Amygdala (tissue), 56 donors: ENCODE data around the gene ENSA.
"Not testable (repeated sequence)": the region's sequence is repeated elsewhere in the genome, so short reads cannot be mapped to it uniquely, and the experiment has no call there.

Experiments
- DNase-seq, 56 donors: peaks; one replicate each; lab custom pipeline; 2025; lab: John Stamatoyannopoulos, UW

The ENSA gene

DNA sequence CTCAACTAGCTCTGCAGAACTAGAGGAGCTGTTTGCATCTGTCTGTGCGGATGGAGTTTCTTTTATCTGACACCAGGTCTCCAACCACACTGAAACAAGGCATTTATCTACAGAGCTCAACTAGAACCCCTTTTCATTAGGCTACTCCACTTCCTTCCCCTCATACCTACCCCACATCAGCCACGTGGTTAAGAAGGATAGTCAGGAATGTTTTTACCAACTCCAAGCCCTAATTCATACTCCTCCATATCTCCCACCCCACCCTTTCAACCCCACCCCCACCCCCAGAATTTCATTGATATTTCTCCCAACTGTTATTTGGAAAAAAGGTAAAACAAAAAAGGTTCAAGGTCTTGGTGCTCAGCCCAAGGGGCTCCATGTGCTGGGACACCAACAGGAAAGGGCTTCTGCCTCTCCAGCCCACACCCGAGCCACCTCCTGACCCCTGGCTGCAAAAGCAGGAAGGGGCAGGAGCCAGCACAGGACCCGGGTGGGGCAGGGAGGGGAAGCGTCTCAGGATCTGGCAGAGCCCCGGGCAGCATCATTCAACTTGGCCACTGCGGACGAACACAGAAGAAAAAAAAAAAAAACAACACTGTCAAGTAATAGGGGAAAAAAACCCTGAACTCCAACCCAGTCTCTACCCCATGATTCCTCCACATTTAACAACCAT lies 7.0 kb downstream of the ENSA start:
- no peak for DNase-seq

DNA sequence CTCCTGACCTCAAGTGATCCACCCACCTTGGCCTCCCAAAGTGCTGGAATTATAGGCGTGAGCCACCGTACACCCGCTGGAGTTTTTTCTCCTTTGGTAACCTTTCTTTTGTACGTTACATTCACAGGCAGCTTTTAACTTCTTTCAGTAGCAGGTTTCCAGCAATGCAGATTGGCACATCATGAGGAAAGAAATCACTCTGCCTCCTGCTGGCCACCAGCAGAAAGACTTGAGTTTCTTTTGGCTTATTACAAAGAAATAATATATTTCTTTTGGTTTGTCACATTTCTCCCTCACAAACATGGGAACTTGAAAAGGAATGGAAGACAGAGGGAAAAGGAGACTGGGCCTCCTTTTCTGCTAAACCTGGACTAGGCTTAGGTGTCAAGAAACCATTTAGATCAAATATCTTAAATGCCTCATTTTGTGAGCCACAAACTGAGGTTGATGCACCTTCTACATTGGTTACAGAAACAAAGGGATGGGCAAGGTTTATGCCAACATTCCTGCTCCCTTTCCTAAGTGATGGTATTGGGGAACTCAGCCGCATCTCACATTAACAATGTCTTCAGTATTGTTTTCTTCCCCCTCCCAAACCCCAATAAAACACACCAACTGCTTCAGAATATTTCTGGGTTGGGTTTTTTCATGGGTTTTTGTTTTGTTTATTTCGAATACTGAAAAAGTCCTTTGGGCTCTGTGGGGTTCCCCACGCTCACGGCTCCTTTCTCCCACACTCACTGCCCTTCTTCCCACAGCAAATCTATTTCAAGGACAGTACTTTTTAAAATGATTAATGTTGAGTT lies 7.7 kb downstream of the ENSA start:
- peak in 12 of 56 donors; percentile 1 to 45 (median 11) for DNase-seq

DNA sequence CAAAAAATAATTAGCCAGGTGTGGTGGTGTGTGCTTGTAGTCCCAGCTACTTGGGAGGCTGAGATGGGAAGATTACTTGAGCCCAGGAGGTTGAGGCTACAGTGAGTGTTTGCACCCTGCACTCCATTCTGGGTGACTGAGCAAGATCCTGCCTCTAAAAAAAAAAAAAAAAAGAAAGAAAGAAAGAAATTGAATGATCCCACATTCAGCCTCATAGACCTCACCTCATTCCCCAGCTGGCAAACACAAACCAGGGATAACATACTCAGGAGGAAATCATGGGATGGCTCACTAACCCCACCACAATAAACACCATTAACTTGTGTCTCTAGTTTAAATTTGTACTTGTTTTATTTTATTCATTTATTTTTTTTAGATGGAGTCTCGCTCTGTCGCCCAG lies 8.5 kb downstream of the ENSA start:
- no peak for DNase-seq

DNA sequence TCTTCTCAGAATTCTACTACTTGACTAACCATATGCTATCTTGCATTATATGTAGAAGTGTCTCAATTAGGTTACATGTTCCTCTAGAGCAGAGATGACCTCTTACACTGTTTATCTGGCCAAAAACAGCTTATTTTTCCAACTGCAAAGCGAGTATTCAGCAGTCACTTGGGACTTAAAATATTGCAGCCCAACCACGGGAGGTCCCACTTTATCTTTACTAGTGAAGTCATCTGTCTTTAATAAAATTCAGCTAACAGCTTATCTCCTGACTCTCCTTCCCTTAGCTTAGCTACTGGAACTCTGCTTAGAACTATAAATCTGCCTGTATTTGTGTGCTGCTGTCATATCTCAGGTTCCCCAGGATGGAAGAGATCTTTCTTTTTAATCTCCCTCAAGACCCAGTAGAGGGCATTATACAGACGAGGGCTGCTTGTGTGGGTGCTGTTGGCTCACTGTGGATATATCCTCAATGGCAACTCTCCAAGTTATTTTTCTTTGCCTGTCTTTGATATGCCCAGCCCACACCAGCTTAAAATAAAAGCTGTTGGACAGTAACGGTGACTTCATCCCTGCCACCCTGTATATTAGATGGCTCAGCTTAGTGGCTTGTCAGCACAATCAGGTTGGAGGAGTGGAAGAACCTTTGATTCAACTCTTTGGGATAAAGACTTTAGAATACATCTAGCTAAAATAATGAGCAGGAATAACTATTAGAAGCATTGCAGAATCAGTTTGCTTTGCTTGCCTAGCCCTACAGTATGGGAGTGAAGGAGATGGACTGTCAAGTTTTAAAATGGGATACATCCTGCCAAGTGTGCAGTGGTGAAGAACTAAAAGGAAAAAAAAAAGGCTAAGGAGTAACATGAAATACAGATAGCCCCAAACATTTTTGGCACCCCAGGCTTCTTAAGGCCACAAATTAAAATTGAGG lies 9.6 kb downstream of the ENSA start:
- peak in 12 of 56 donors; percentile 9 to 45 (median 15) for DNase-seq

DNA sequence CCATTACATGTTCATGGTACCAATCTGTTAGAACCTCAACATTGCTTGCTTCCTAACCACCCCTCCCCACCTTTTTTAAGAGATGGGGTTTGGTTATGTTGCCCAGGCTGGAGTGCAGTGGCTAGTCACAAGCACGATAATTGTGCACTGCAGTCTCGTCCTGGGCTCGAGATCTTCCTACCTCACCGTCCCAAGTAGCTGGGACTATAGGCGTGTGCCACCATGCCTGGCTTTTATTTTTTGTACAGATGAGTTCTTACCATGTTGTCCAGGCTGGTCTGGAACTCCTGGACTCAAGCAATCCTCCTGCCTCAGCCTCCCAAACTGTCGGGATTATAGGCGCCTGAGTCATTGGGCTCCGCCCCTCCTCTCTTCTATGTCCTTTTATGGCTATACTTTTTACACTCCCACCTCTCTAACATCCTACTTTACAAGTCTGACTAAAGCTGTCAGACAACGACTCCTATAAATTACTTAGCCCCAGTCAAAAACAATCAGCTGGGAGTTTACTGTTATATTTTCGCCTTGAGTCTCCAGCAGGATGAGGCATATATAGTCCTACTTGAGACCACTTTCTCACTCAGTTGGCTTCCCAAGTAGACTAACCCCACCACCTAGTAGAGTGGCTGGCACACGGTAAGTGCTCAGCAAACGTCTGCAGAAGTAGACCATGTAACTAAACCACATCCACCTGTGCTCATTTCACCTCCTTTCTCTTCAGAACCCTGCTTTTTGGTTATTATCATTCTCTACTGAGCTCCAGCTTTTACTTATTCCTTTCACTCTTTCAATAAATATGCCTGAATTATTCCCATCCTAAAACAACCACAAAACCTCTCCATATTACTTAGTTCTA lies 13.8 kb downstream of the ENSA start:
- no peak for DNase-seq

DNA sequence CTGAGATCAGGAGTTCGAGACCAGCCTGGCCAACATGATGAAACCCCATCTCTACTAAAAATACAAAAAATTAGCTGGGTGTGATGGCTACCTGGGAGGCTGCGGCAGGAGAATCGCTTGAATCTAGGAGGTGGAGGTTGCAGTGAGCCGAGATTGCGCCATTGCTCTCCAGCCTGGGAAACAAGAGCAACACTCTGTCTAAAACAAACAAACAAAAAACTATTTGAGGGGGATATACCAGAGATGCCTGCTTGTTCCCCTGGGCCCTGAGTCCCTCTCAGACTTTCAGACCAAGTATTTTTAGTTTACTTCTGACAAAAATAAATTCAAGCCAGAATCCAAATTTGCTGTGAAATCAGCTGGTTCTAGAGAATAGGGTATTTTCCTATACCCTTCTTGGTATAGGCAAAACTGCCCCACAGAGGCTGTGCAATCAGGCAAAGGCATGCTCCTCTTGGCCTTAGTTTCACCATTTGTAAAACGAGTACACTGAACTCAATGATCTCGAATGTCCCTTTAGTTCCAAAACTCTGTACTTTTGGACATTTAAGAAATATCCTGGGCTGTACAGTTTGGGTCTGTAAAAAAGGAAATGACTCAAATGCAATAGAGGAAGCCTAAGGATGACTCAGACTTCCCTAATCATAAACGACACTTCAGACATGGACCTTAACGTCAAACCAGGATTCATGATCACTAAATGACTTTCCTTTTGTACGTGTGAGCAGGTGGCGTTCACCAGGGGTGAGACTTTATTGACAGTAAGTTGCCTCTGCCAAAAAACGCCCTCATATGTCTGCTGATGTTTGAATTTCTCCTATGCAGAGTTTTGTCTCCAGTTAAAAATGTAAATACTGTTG lies 16.1 kb downstream of the ENSA start:
- peak in 2 of 56 donors; percentile 4 to 6 for DNase-seq

DNA sequence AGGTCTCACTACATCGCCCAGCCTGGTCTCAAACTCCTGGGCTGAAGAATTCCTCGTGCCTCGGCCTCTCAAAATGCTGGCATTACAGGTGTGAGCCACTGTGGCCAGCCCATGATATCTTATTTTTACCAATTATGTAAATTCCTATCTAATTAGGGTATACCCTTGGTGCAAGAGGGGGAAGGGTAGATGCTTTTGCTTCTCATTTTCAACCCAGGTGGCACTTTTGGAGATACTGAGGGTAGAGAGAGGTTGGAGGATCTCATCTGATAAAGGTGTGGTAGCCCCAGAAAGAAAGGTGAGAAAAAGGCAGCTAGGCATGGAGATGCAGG lies 17.4 kb downstream of the ENSA start:
- no peak for DNase-seq

DNA sequence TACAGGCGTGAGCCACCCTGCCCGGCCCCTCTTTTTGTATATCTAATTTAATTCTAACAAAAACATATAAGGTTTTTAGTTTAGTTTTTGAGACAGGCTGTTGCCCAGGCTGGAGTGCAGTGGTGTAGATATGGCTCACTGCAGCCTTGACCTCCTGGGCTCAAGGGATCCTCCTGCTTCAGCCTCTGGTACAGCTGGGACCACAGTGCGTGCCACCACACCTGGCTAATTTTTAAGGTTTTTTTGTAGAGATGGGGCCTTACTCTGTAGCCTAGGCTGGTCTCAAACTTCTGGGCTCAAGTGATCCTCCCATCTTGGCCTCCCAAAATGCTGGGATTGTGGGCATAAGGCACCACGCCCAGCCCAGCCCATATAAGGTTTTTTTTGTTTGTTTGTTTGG lies 18.8 kb downstream of the ENSA start:
- DNase-seq: no peak

DNA sequence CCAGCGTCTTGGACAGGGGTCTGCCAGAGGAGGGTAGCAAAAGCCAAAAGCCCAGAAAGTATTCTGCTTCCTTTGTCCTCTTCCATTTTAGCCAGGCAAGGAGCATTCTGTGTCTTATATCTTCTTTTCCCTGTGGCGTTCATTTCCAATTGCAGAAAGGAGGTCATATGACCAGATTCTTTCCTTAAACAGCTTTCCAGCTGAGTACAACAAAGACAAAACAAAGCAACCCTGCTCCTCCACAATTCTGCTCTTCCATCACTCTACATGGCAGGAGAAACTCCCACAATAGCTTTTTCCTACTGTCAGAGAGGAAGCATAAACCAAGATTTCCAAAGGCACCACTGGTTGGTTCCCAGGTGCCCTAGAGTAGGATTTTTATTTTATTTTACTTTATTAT lies 19.7 kb downstream of the ENSA start:
- no peak for DNase-seq

DNA sequence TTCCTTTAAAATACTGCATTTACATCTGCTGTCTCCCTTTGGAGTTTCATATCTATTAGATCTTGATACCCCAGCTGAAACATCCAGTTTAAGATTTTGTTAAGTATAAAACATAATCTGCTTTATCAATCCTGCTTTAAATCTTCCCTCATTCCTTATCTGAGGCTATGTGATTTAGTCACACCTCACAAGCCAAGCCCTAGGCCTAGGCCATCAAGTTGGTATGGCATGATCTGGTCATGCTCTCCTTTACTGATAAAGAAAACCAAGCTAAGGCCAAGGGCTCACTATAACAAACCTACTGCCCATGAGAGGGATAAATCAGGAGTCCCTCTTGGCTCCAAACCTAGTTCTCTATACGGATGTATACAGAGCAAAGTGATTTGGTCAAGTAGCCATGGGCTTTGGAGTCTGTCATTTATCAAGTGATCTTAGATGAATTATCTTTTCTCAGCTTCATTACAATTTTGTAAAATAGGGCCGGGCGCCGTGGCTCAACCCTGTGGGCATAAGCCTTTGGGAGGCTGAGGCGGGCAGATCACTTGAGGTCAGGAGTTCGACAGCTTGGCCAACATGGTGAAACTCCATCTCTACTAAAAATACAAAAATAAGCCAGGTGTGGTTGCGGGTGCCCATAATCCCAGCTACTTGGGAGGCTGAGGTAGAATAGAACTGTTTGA lies 22.8 kb downstream of the ENSA start:
- DNase-seq: no peak

DNA sequence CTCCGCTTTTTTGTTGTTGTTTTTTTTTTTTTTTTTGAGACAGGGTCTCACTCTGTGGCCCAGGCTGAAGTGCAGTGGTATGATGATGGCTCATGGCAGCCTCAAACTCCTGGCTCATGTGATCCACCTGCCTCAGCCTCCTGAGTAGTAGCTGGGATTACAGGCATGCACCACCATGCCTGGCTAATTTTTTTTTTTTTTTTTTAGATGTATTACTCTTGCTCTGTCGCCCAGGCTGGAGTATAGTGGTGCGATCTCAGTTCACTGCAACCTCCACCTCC lies 24.0 kb downstream of the ENSA start:
- not testable (repeated sequence) for DNase-seq

DNA sequence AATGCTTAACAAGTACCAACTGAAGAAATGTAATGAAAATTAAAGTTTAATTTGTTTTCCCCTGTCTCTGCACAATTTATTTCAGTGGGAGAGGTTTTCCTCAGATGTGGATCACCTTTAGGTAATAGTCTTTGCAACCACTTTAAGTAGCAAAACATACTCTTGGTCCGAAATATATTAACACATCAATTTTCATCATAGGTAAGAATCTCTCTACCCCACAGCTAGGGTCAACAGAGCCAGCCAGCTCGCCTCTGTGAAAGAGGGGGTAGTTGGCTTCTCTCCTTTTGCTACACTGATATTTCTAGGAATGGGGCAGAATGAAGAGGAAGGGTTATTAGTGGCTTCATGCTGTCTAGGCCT lies 25.2 kb downstream of the ENSA start:
- DNase-seq: no peak

DNA sequence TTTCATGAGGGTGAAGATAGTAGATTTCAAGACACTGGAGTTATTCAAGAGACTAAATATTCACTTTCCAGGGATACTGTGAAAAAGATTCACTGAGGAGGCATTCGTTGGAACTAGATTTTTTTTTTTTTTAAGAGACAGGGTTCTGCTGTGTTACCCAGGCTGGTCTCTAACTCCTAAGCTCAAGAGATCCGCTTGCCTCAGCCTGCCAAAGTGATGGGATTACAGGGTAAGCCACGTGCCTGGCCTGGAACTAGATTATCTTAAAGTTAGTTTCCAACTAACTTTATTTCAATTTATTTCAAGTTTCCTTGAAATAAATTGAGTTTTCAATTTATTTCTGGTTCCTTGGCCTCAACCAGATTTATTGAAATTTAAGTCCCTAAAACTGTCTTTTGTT lies 25.7 kb downstream of the ENSA start:
- no peak for DNase-seq

DNA sequence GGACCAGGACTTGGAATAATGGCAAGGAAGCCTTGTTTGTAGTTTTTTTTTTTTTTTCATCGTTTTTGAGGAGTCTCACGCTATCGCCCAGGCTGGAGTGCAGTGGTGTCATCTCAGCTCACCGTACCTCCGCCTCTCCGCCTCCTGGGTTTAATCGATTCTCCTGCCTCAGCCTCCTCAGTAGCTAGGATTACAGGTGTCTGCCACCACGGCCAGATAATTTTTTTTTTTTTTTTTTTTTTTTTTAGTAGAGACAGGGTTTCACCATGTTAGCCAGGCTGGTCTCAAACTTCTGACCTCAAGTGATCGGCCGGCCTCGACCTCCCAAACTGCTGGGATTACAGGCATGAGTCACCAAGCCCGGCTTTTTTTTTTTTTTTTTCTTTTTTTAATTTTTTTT lies 27.0 kb downstream of the ENSA start:
- DNase-seq: not testable (repeated sequence)

DNA sequence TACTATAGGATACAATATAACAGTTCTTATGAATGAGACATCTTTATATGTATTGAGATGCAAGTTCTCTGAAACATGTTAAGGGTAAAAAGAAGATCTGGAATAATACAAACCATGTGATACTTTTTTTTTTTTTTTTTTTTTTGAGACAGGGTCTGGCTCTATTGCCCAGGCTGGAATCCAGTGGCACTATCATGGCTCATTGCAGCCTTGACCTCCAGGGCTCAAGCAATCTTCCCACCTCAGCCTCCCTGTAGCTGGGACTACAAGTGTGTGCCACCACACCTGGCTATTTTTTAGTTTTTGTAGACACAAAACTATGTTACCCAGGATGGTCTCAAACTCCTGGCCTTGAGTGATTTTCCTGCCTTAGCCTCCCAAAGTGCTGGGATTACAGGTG lies 27.9 kb downstream of the ENSA start:
- DNase-seq: no peak

DNA sequence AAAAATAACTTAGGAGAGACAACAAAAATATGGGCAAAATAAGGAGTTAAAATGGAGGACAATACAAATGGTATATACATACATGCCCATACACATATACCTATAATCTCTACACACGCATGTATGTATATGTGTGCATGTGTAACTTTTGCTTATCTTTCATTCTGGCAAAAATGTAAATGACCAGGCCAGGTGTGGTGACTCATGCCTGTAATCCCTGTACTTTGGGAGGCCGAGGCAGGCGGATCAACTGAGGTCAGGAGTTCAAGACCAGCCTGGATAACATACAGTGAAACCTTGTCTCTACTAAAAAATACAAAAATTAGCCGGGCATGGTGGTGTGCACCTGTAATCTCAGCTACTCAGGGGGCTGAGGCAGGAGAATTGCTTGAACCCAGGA lies 31.1 kb downstream of the ENSA start:
- DNase-seq: not testable (repeated sequence)

DNA sequence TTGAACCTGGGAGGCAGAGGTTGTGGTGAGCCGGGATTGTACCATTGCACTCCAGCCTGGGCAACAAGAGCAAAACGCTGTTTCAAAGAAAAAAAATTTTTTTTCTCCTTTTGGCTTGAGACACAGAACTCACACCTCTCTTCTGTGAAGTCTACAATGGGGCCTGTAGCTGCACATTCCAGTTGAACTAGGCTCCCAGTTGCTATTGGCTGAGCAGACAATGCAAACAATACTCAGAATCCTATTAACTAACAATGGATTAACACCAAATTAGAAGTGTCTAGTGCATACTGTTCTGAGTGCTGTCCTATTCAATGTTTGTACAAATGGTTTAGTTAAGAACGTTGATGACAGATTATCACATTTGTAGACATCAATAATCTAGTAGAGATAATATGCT lies 32.4 kb downstream of the ENSA start:
- no peak for DNase-seq

DNA sequence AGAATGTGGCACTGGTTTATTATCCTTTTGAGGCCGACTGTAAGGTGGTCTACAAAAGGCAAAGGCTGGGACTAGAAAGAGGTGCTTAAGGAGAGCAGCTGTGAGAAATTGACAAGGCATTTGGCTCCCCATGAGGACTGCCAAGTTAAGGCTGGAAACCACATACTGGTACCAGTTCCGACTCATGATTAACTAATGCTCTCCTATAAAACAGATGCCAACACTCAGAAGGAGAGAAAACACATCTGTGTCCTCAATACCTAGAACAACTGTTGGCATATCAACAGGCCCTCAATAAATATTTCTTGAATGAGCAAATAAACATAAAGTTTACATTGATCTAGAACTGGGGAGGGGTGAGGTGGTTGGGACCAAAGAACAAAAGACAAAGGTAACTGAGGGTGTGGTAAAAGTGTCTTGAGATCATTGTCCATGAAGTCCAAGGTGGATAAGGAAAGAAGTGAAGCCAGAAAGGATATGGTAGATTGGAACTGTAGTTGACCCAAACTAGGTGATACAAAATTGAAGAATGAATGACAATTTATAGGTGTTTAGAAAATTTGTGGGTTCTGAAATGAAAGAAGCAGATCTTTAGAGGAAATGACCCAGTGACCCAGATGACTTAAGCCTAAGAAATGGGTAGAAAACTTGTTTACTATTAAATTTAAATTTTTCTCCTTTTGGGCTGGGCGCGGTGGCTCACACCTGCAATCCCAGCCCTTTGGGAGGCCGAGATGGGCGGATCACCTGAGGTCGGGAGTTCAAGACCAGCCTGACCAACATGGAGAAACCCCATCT lies 33.1 kb downstream of the ENSA start:
- DNase-seq: no peak
